Measurements from ENCODE around the gene PRRC1.

- TF ChIP-seq CTCF (IDR thresholded peaks at IDR 0.05) (no peak), POLR2A (IDR thresholded peaks at IDR 0.05; ENCODE audit: low read depth) (no peak), POLR2AphosphoS5 (IDR thresholded peaks at IDR 0.05) (no peak)
Measured at GRCh38 chr5:127574852-127575679, 57.6 kb downstream of the PRRC1 start.
